Measurements from ENCODE around the gene C2CD4B. TPM values are rescaled to one million over a fixed set of nuclear protein-coding genes. Genes with fewer than 3 reads are reported as not detected.

C2CD4B gene
- total RNA-seq, 2 donors from 2014 or later = 3.1 to 4.1 TPM

GRCh38 chr15:62122249-62122648 lies 42.8 kb downstream of the C2CD4B start:
- no peak for DNase-seq
- no peak for ATAC-seq
- intact Hi-C loops (cut with DNase I) = loop anchor here in 1 of 2 donors (10.0 kb wide), 1 partner anchor 53 kb away; no protein-coding TSS in a partner anchor

GRCh38 chr15:62121273-62122015 lies 43.6 kb downstream of the C2CD4B start:
- intact Hi-C loops (cut with DNase I) = loop anchor here in 1 of 2 donors (10.0 kb wide), 1 partner anchor 53 kb away; no protein-coding TSS in a partner anchor
- ATAC-seq (no peak), DNase-seq (no peak)

- no peak for ATAC-seq
- intact Hi-C loops (cut with DNase I) = loop anchor here in 1 of 2 donors (10.0 kb wide), 1 partner anchor 54 kb away; no protein-coding TSS in a partner anchor
Observed at GRCh38 chr15:62120776-62121175, 44.3 kb downstream of the C2CD4B start.

GRCh38 chr15:62119874-62120273 lies 45.2 kb downstream of the C2CD4B start:
- ATAC-seq (no peak), DNase-seq (no peak)
- intact Hi-C loops (cut with DNase I) = loop anchor here in 1 of 2 donors (10.0 kb wide), 1 partner anchor 55 kb away; no protein-coding TSS in a partner anchor

More at GRCh38 chr15:62120776-62121175, 44.3 kb downstream of the C2CD4B start:
- no peak for DNase-seq

- intact Hi-C loops (cut with DNase I) = no loop called here
- no peak for DNase-seq
- ATAC-seq = peak; percentile 67 to 89
Observed at GRCh38 chr15:62119227-62119864, 45.7 kb downstream of the C2CD4B start.

GRCh38 chr15:62118520-62119226 lies 46.4 kb downstream of the C2CD4B start:
- DNase-seq (no peak), ATAC-seq (peak in 1 of 2 donors; percentile 14)
- intact Hi-C loops (cut with DNase I) = no loop called here

GRCh38 chr15:62115847-62116246 lies 49.2 kb downstream of the C2CD4B start:
- ATAC-seq (no peak), DNase-seq (no peak)
- intact Hi-C loops (cut with DNase I) = no loop called here

Other genes starting within 250 kb of the C2CD4B start
- 10 to 100 TPM; 33.2 to 34.5 TPM for gene VPS13C, start 104.8 kb downstream of the C2CD4B start, total RNA-seq
- not detected for gene C2CD4A, start 98.3 kb downstream of the C2CD4B start, total RNA-seq
- 10 to 100 TPM; 26.0 to 36.4 TPM for gene TLN2, start 225.3 kb upstream of the C2CD4B start, total RNA-seq

Data from left cardiac atrium (tissue), 4 donors.